MV-4-11 (cell line): ENCODE measurements around the gene UBASH3B.

ENCODE experiments used
- DNase-seq: peaks from one replicate; lab custom pipeline; 2025; lab: John Stamatoyannopoulos, UW

UBASH3B gene

GRCh38 chr11:122647736-122648275, 7.7 kb upstream of the UBASH3B start:
- DNase-seq, result peak; percentile 15

GRCh38 chr11:122649116-122649515, 6.4 kb upstream of the UBASH3B start:
- peak; percentile 62 for DNase-seq

- DNase-seq, result no peak
These were observed 4.9 kb upstream of the UBASH3B start for GRCh38 chr11:122650619-122651018.

- no peak for DNase-seq
These were observed 3.0 kb upstream of the UBASH3B start for GRCh38 chr11:122652495-122652894.

GRCh38 chr11:122653916-122654585, 1.5 kb upstream of the UBASH3B start:
- no peak for DNase-seq

GRCh38 chr11:122656073-122656630, 630 bp downstream of the UBASH3B start:
- DNase-seq, result no peak

GRCh38 chr11:122656631-122657101, 1.1 kb downstream of the UBASH3B start:
- DNase-seq, result no peak

- peak; percentile 65 for DNase-seq
These were observed 4.4 kb downstream of the UBASH3B start for GRCh38 chr11:122659676-122660554.

- no peak for DNase-seq
These were observed 5.8 kb downstream of the UBASH3B start for GRCh38 chr11:122661182-122661945.

GRCh38 chr11:122663056-122663740, 7.7 kb downstream of the UBASH3B start:
- DNase-seq, result no peak

GRCh38 chr11:122663764-122664163, 8.2 kb downstream of the UBASH3B start:
- DNase-seq, result peak; percentile 86

GRCh38 chr11:122664188-122664587, 8.7 kb downstream of the UBASH3B start:
- no peak for DNase-seq

GRCh38 chr11:122665861-122666260, 10.3 kb downstream of the UBASH3B start:
- DNase-seq, result no peak

- no peak for DNase-seq
These were observed 11.2 kb downstream of the UBASH3B start for GRCh38 chr11:122666743-122667142.

GRCh38 chr11:122668562-122669090, 13.1 kb downstream of the UBASH3B start:
- DNase-seq, result peak; percentile 25

- no peak for DNase-seq
These were observed 14.6 kb downstream of the UBASH3B start for GRCh38 chr11:122670131-122670530.

GRCh38 chr11:122671400-122671891, 15.9 kb downstream of the UBASH3B start:
- DNase-seq, result no peak

- DNase-seq, result no peak
These were observed 17.4 kb downstream of the UBASH3B start for GRCh38 chr11:122672892-122673291.

GRCh38 chr11:122673701-122674100, 18.2 kb downstream of the UBASH3B start:
- DNase-seq, result peak; percentile 23

- DNase-seq, result no peak
These were observed 21.1 kb downstream of the UBASH3B start for GRCh38 chr11:122676638-122677037.

- DNase-seq, result no peak
These were observed 21.7 kb downstream of the UBASH3B start for GRCh38 chr11:122677256-122677655.
